ENCODE results near the gene GALNTL6. TPM values are rescaled to one million over a fixed set of nuclear protein-coding genes. Genes with fewer than 3 reads are reported as not detected.

The GALNTL6 gene
- total and polyA plus RNA-seq, 2 donors (not counting 1 experiment from before 2014, with no cell fraction given), result not detected

DNA sequence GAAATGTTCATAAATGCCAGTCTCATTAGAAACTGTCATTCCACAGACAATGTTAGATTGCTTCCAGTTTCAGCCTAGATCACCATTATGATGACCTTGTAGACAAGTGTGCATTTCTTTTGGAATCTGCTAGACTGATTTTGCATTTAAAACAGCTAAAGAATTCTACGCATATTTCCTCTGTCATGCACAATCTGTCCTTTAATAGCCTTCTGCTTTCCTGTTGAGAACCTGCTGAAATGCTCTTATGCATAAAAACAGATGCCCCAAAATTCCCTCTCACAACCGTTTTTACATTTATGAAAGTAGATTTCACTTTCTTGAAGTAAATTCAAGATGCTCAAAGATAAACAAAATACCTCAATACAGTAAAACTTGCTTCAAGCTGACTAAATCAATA is 673.3 kb downstream of the GALNTL6 start:
- TF ChIP-seq, protein P1, sequence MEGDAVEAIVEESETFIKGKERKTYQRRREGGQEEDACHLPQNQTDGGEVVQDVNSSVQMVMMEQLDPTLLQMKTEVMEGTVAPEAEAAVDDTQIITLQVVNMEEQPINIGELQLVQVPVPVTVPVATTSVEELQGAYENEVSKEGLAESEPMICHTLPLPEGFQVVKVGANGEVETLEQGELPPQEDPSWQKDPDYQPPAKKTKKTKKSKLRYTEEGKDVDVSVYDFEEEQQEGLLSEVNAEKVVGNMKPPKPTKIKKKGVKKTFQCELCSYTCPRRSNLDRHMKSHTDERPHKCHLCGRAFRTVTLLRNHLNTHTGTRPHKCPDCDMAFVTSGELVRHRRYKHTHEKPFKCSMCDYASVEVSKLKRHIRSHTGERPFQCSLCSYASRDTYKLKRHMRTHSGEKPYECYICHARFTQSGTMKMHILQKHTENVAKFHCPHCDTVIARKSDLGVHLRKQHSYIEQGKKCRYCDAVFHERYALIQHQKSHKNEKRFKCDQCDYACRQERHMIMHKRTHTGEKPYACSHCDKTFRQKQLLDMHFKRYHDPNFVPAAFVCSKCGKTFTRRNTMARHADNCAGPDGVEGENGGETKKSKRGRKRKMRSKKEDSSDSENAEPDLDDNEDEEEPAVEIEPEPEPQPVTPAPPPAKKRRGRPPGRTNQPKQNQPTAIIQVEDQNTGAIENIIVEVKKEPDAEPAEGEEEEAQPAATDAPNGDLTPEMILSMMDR (conservative IDR thresholded peaks at IDR 0.05 in 1 of 2, IDR thresholded peaks at IDR 0.05 in 1 of 2; ENCODE audit: low read depth in 1 of 2, low read length in 2 of 2), result no peak
- no peak for TF ChIP-seq EZH2 (IDR thresholded peaks at IDR 0.05; ENCODE audit: low read length, missing control alignments)
- H3K9me3 ChIP-seq (ENCODE audit: control insufficient read depth, insufficient read depth, low read depth, low read length), result no peaks in the 10 kb centered on the region
- no peak for DNase-seq (ENCODE audit: low read depth in 2 of 2)
- no peak overlapping the region for H3K4me3 ChIP-seq (replicated peaks in 1 of 4; ENCODE audit: control extremely low read depth in 1 of 4, insufficient read depth in 1 of 4, low read depth in 3 of 4, low read length in 4 of 4)
- no peak overlapping the region for H2AFZ ChIP-seq (ENCODE audit: low read length)
- no peak overlapping the region for H3K9ac ChIP-seq (ENCODE audit: insufficient read depth, low read length)
- H3K4me2 ChIP-seq (ENCODE audit: extremely low read depth, insufficient read depth, low read length), result no peak overlapping the region
- H3K27me3 ChIP-seq (ENCODE audit: control insufficient read depth, insufficient read depth, low read length), result no peaks in the 10 kb centered on the region
- H3K36me3 ChIP-seq (ENCODE audit: control insufficient read depth, insufficient read depth, low read length), result no peaks in the 10 kb centered on the region
- H4K20me1 ChIP-seq (ENCODE audit: control insufficient read depth, extremely low read depth, insufficient read depth, low read length), result no peaks in the 10 kb centered on the region
- H3K79me2 ChIP-seq (ENCODE audit: control insufficient read depth, insufficient read depth, low read length), result no peaks in the 10 kb centered on the region
- H3K4me1 ChIP-seq (ENCODE audit: control insufficient read depth, extremely low read depth, insufficient read depth, low read length), result no peaks in the 10 kb centered on the region
- H3K27ac ChIP-seq (ENCODE audit: insufficient read depth, low read length), result no peak overlapping the region

DNA sequence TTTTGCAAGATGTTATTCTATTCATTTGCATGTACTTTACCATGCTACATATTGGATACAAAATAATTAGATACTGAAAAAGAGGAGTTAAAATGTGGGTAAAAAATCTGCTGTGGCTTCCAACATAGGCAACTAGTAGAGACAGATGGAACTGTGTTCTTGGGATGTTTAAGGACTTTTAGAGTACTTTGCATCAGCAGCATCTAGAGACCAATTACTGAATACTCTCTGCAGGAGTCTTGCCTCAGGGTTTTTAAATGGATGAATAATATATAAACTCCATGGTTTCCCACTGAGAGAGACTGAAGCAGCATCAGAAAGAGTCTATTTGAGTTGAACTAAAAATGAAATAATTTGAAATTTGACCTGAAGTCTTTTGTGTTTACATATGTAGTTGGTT is 676.7 kb downstream of the GALNTL6 start:
- Histone ChIP-seq H3K4me1 (ENCODE audit: control insufficient read depth, extremely low read depth, insufficient read depth, low read length) (no peaks in the 10 kb centered on the region), H3K4me2 (ENCODE audit: extremely low read depth, insufficient read depth, low read length) (no peak overlapping the region), H3K9ac (ENCODE audit: insufficient read depth, low read length) (no peak overlapping the region), H3K79me2 (ENCODE audit: control insufficient read depth, insufficient read depth, low read length) (no peaks in the 10 kb centered on the region), H3K9me3 (ENCODE audit: control insufficient read depth, insufficient read depth, low read depth, low read length) (no peaks in the 10 kb centered on the region), H3K36me3 (ENCODE audit: control insufficient read depth, insufficient read depth, low read length) (no peaks in the 10 kb centered on the region), H4K20me1 (ENCODE audit: control insufficient read depth, extremely low read depth, insufficient read depth, low read length) (no peaks in the 10 kb centered on the region), H3K27me3 (ENCODE audit: control insufficient read depth, insufficient read depth, low read length) (no peaks in the 10 kb centered on the region), H3K4me3 (replicated peaks in 1 of 4; ENCODE audit: control extremely low read depth in 1 of 4, insufficient read depth in 1 of 4, low read depth in 3 of 4, low read length in 4 of 4) (no peak overlapping the region), H2AFZ (ENCODE audit: low read length) (no peak overlapping the region), H3K27ac (ENCODE audit: insufficient read depth, low read length) (no peak overlapping the region)
- TF ChIP-seq EZH2 (IDR thresholded peaks at IDR 0.05; ENCODE audit: low read length, missing control alignments), result no peak
- TF ChIP-seq, protein P1 (conservative IDR thresholded peaks at IDR 0.05 in 1 of 2, IDR thresholded peaks at IDR 0.05 in 1 of 2; ENCODE audit: low read depth in 1 of 2, low read length in 2 of 2), result no peak
- no peak for DNase-seq (ENCODE audit: low read depth in 2 of 2)

DNA sequence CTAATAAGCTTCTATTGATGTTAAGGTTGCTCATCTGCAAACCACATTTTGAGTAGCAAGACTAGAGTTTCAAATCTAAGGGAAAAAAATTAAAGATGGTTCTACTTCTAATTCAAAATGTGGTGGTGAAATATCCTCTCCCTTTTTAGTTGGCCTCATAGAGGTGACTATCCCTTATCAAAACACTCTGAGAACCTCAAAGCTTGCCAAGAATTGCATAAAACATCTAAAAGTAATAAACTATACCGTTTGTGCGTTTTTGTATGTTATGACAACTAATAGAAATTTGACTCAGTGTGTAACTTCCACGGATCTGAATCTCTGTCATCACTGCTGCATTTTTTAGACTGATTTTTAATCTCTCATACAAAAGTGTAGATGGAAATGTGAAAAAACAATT is 682.6 kb downstream of the GALNTL6 start:
- no peak for DNase-seq (ENCODE audit: low read depth in 2 of 2)
- H3K27me3 ChIP-seq (ENCODE audit: control insufficient read depth, insufficient read depth, low read length), result no peaks in the 10 kb centered on the region
- no peak for TF ChIP-seq EZH2 (IDR thresholded peaks at IDR 0.05; ENCODE audit: low read length, missing control alignments)
- TF ChIP-seq, protein P1 (conservative IDR thresholded peaks at IDR 0.05 in 1 of 2, IDR thresholded peaks at IDR 0.05 in 1 of 2; ENCODE audit: low read depth in 1 of 2, low read length in 2 of 2), result no peak
- H3K4me1 ChIP-seq (ENCODE audit: control insufficient read depth, extremely low read depth, insufficient read depth, low read length), result no peaks in the 10 kb centered on the region
- no peak overlapping the region for H3K4me3 ChIP-seq (replicated peaks in 1 of 4; ENCODE audit: control extremely low read depth in 1 of 4, insufficient read depth in 1 of 4, low read depth in 3 of 4, low read length in 4 of 4)
- no peaks in the 10 kb centered on the region for H3K36me3 ChIP-seq (ENCODE audit: control insufficient read depth, insufficient read depth, low read length)
- H2AFZ ChIP-seq (ENCODE audit: low read length), result no peak overlapping the region
- no peak overlapping the region for H3K4me2 ChIP-seq (ENCODE audit: extremely low read depth, insufficient read depth, low read length)
- no peaks in the 10 kb centered on the region for H3K9me3 ChIP-seq (ENCODE audit: control insufficient read depth, insufficient read depth, low read depth, low read length)
- H3K9ac ChIP-seq (ENCODE audit: insufficient read depth, low read length), result no peak overlapping the region
- H3K79me2 ChIP-seq (ENCODE audit: control insufficient read depth, insufficient read depth, low read length), result no peaks in the 10 kb centered on the region
- no peaks in the 10 kb centered on the region for H4K20me1 ChIP-seq (ENCODE audit: control insufficient read depth, extremely low read depth, insufficient read depth, low read length)
- H3K27ac ChIP-seq (ENCODE audit: insufficient read depth, low read length), result no peak overlapping the region
